Liver (tissue), 9 donors: ENCODE results near the gene NDUFAB1. TPM values are rescaled to one million over a fixed set of nuclear protein-coding genes. Genes with fewer than 3 reads are reported as not detected.

Experiments
- DNase-seq: peaks from one replicate; pipeline ENCODE4 v3.0.0-alpha.2; 2017; ENCODE audit warnings: low spot score
- H3K27ac ChIP-seq, 2 donors: one replicate each; pipeline ENCODE4 v1.7.0; 2013; ENCODE audit warnings: inconsistent platforms in 2 of 2, low read length in 2 of 2, control low read depth in 1 of 2, low read depth in 1 of 2, mild to moderate bottlenecking in 1 of 2
- H3K27me3 ChIP-seq, 4 donors: one replicate each; pipeline versions ENCODE4 v1.6.1 to v1.7.0; 2013; ENCODE audit warnings: low read length in 3 of 4, inconsistent platforms in 1 of 4, mild to moderate bottlenecking in 1 of 4, moderate library complexity in 1 of 4; ENCODE audit not compliant: control insufficient read depth in 4 of 4, insufficient read depth in 4 of 4
- H3K36me3 ChIP-seq, 4 donors: one replicate each; pipeline versions ENCODE4 v1.6.1 to v1.7.0; 2013; ENCODE audit warnings: low read length in 3 of 4, mild to moderate bottlenecking in 3 of 4, low read depth in 1 of 4, moderate library complexity in 1 of 4; ENCODE audit not compliant: control insufficient read depth in 4 of 4, insufficient read depth in 3 of 4
- H3K4me1 ChIP-seq, 4 donors: one replicate each; pipeline versions ENCODE4 v1.6.1 to v1.7.0; 2013; ENCODE audit warnings: low read length in 3 of 4, mild to moderate bottlenecking in 3 of 4, moderate library complexity in 1 of 4; ENCODE audit not compliant: control insufficient read depth in 4 of 4, insufficient read depth in 4 of 4
- H3K4me3 ChIP-seq, 3 donors: one replicate each; pipeline versions ENCODE4 v1.6.1 to v1.7.0; 2013; ENCODE audit warnings: low read length in 3 of 3, control low read depth in 1 of 3, low read depth in 1 of 3, mild to moderate bottlenecking in 1 of 3
- H3K9ac ChIP-seq, 2 donors: one replicate each; pipeline ENCODE4 v1.7.0; 2013; ENCODE audit warnings: low read length in 2 of 2, mild to moderate bottlenecking in 2 of 2, moderate library complexity in 2 of 2, control low read depth in 1 of 2, low read depth in 1 of 2
- H3K9me3 ChIP-seq, 4 donors: one replicate each; pipeline versions ENCODE4 v1.6.1 to v1.7.0; 2013; ENCODE audit warnings: low read length in 3 of 4; ENCODE audit not compliant: control insufficient read depth in 4 of 4
- CTCF ChIP-seq: fragments of 150-350 bp; IDR thresholded peaks from 2 replicates; pipeline ENCODE4 v1.5.1; 2017; ENCODE audit warnings: improper control_type of control experiment, low read depth, low read length; ENCODE audit not compliant: missing input control
- EGR1 ChIP-seq, 2 donors: IDR thresholded peaks; 2 replicates each; pipeline ENCODE4 v1.6.1; 2016 to 2018; ENCODE audit warnings: antibody characterized with exemption in 2 of 2, low read depth in 2 of 2
- FOXA1 ChIP-seq: IDR thresholded peaks from 2 replicates; pipeline ENCODE4 v1.6.1; 2016; ENCODE audit warnings: antibody characterized with exemption
- FOXA2 ChIP-seq: IDR thresholded peaks from 2 replicates; pipeline ENCODE4 v1.6.1; 2016; ENCODE audit warnings: antibody characterized with exemption
- GABPA ChIP-seq, 2 donors: IDR thresholded peaks in 1 of 2; conservative IDR thresholded peaks in 1 of 2; 2 replicates each; pipeline ENCODE4 v1.6.1; 2016; ENCODE audit warnings: antibody characterized with exemption in 2 of 2, mild to moderate bottlenecking in 1 of 2, moderate library complexity in 1 of 2
- HNF4A ChIP-seq, 2 donors: conservative IDR thresholded peaks; 2 replicates each; pipeline ENCODE4 v1.6.1; 2016; ENCODE audit warnings: antibody characterized with exemption in 2 of 2, mild to moderate bottlenecking in 2 of 2
- HNF4G ChIP-seq: IDR thresholded peaks from 2 replicates; pipeline ENCODE4 v1.6.1; 2016; ENCODE audit warnings: antibody characterized with exemption
- MAX ChIP-seq: IDR thresholded peaks from 2 replicates; pipeline ENCODE4 v1.6.1; 2016; ENCODE audit warnings: antibody characterized with exemption
- NR2F2 ChIP-seq: IDR thresholded peaks from 2 replicates; pipeline ENCODE4 v1.6.1; 2016; ENCODE audit warnings: antibody characterized with exemption
- RAD21 ChIP-seq, 2 donors: IDR thresholded peaks; 2 replicates each; pipeline ENCODE4 v1.6.1; 2016; ENCODE audit warnings: antibody characterized with exemption in 2 of 2, mild to moderate bottlenecking in 2 of 2
- REST ChIP-seq: IDR thresholded peaks from 2 replicates; pipeline ENCODE4 v1.6.1; 2016; ENCODE audit warnings: antibody characterized with exemption, mild to moderate bottlenecking
- TAF1 ChIP-seq: conservative IDR thresholded peaks from 2 replicates; pipeline ENCODE4 v1.6.1; 2016; ENCODE audit warnings: antibody characterized with exemption, mild to moderate bottlenecking
- YY1 ChIP-seq: IDR thresholded peaks from 2 replicates; pipeline ENCODE4 v1.6.1; 2016; ENCODE audit warnings: antibody characterized with exemption, mild to moderate bottlenecking
- WGBS: extraction: QIAGEN DNeasy Blood & Tissue Kit; methylation state at CpG from one replicate; pipeline ENCODE4 v1.1.7; 2013; 5-methylcytosine and 5-hydroxymethylcytosine counted together
- polyA plus RNA-seq, 2 donors: library from polyadenylated mRNA; stranded (reverse) in 1 of 2; unstranded in 1 of 2; fragments of 200-250 nt in 1 of 2; fragments of >200 nt in 1 of 2; fragmentation: Nextera tagmentation in 1 of 2; extraction: Ambion mirVana in 1 of 2; gene quantifications; one replicate each; pipeline versions ENCODE4 v1.2.1 to v1.2.3, GENCODE V29; 2013 to 2015
- total RNA-seq, 2 donors: library from RNA; depleted of rRNA; stranded (reverse); fragments of >200 nt; gene quantifications; one replicate each; pipeline ENCODE4 v1.2.3, GENCODE V29; 2014
- donor health status: healthy.
- donor health status: healthy.
- donor health status: healthy.
- donor health status: healthy.
- donor health status: healthy.

NDUFAB1 gene
- total and polyA plus RNA-seq, 4 donors = 47.4 to 263 (median 149) TPM

GRCh38 chr16:23552161-23552560 is 44.0 kb downstream of the NDUFAB1 start:
- H3K9me3 ChIP-seq = no peaks in the 10 kb centered on the region
- no peaks in the 10 kb centered on the region for H3K27me3 ChIP-seq
- no peak overlapping the region for H3K27ac ChIP-seq
- H3K9ac ChIP-seq = no peak overlapping the region
- peaks cover 0 to 12% (median 6%) of the 10 kb centered on the region in 4 donors for H3K4me1 ChIP-seq
- no peak overlapping the region for H3K4me3 ChIP-seq
- TF ChIP-seq HNF4G (no peak), FOXA1 (no peak), EGR1 (IDR thresholded peaks at IDR 0.05; ENCODE audit: low read depth in 2 of 2) (no peak), HNF4A (conservative IDR thresholded peaks at IDR 0.05) (no peak), CTCF (no peak)
- WGBS = 88% methylated on average over 6 of the region's 6 CpGs
- DNase-seq = no peak
- H3K36me3 ChIP-seq = peaks cover 6 to 38% (median 33%) of the 10 kb centered on the region in 4 donors

GRCh38 chr16:23549938-23550337 is 46.2 kb downstream of the NDUFAB1 start:
- Histone ChIP-seq H3K27ac (no peak overlapping the region), H3K9ac (no peak overlapping the region), H3K27me3 (no peaks in the 10 kb centered on the region), H3K9me3 (no peaks in the 10 kb centered on the region), H3K36me3 (peaks cover 12 to 60% (median 49%) of the 10 kb centered on the region in 4 donors), H3K4me1 (no peaks in the 10 kb centered on the region), H3K4me3 (no peak overlapping the region)
- WGBS = 98% methylated on average over 5 of the region's 5 CpGs
- TF ChIP-seq MAX (no peak), RAD21 (IDR thresholded peaks at IDR 0.05) (no peak), YY1 (no peak), FOXA2 (no peak), GABPA (IDR thresholded peaks at IDR 0.05 in 1 of 2, conservative IDR thresholded peaks at IDR 0.05 in 1 of 2) (no peak), CTCF (no peak), REST (no peak), TAF1 (no peak), NR2F2 (no peak), FOXA1 (no peak)
- no peak for DNase-seq
